Neuron (in vitro differentiated cells): ENCODE measurements around the gene IL11.
"Not testable (repeated sequence)": the region's sequence is repeated elsewhere in the genome, so short reads cannot be mapped to it uniquely, and the experiment has no call there.

Source experiments
- H2AFZ ChIP-seq: one replicate; pipeline ENCODE4 v1.6.1; 2013; ENCODE audit warnings: low read depth, mild to moderate bottlenecking, inconsistent platforms, low read length, moderate library complexity
- H3K27me3 ChIP-seq: one replicate; pipeline ENCODE4 v1.6.1; 2013; ENCODE audit warnings: low read length; ENCODE audit not compliant: insufficient read depth
- H3K36me3 ChIP-seq: one replicate; pipeline ENCODE4 v1.6.1; 2013; ENCODE audit warnings: low read length; ENCODE audit not compliant: insufficient read depth
- H3K4me1 ChIP-seq: one replicate; pipeline ENCODE4 v1.6.1; 2013; ENCODE audit warnings: low read length; ENCODE audit not compliant: insufficient read depth
- H3K4me3 ChIP-seq: 2 replicates; pipeline ENCODE4 v1.5.1; 2013; ENCODE audit warnings: mild to moderate bottlenecking, low read length, moderate library complexity
- H3K9me3 ChIP-seq: one replicate; pipeline ENCODE4 v1.6.1; 2013; ENCODE audit warnings: low read length

Gene IL11

GRCh38 chr19:55333870-55334269 lies 36.4 kb downstream of the IL11 start:
- no peaks in the 10 kb centered on the region for H3K9me3 ChIP-seq
- H3K27me3 ChIP-seq, result peaks cover 2% of the 10 kb centered on the region
- peaks cover 6% of the 10 kb centered on the region for H3K4me1 ChIP-seq
- no peak overlapping the region for H2AFZ ChIP-seq
- no peak overlapping the region for H3K4me3 ChIP-seq
- no peaks in the 10 kb centered on the region for H3K36me3 ChIP-seq

- not testable (repeated sequence) for H3K27me3 ChIP-seq, H2AFZ ChIP-seq, H3K4me1 ChIP-seq, H3K9me3 ChIP-seq, H3K36me3 ChIP-seq, H3K4me3 ChIP-seq
These were observed 40.5 kb downstream of the IL11 start for GRCh38 chr19:55329791-55330190.

DNA sequence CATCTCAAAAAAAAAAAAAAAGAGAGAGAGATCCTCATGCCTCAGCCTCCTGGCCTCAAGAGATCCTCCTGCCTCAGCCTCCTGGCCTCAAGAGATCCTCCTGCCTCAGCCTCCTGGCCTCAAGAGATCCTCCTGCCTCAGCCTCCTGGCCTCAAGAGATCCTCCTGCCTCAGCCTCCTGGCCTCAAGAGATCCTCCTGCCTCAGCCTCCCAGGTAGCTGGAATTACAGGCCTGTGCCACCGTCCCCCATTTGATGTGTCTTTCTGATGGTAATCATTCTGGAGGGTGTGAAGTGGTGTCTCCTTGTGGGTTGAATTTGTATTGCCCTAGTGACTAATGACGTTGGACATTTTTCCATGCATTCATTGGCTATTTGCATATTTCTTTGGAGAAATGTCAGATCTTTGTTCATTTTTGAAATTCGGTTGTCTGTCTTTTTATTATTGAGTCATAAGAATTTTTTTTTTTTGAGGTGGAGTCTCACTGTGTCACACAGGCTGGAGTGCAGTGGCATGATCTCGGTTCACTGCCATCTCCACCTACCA lies 41.4 kb downstream of the IL11 start:
- H2AFZ ChIP-seq, H3K4me3 ChIP-seq, H3K9me3 ChIP-seq, H3K4me1 ChIP-seq, H3K27me3 ChIP-seq, H3K36me3 ChIP-seq: not testable (repeated sequence)

DNA sequence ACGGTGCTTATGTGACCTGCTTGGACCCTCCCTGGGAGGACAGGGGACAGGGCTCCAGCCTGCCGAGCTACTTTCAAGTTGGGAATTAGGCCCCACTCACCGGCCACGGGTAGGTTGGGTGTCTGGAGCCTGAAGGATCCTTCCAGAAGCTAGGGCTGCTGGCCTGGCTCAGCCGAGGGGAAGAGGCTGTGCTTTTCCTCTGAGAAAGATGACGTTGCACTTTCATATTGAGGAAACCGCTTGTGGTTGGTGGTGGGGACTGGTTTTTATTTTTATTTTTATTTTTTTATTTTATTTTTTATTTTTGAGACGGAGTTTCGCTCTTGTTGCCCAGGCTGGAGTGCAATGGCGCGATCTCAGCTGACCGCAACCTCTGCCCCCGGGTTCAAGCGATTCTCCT lies 45.1 kb downstream of the IL11 start, which contains the start of gene TMEM150B:
Gene TMEM150B (minus strand): TSS at position 170 of the 400 bp plus-strand sequence. CDS start 4,305 bp downstream, outside the sequence.
- Histone ChIP-seq H3K9me3 (no peaks in the 10 kb centered on the region), H3K27me3 (peaks cover 15% of the 10 kb centered on the region), H2AFZ (no peak within 1 kb of the TSS), H3K36me3 (no peaks in the 10 kb centered on the region), H3K4me3 (no peak within 1 kb of the TSS), H3K4me1 (no peaks in the 10 kb centered on the region)

DNA sequence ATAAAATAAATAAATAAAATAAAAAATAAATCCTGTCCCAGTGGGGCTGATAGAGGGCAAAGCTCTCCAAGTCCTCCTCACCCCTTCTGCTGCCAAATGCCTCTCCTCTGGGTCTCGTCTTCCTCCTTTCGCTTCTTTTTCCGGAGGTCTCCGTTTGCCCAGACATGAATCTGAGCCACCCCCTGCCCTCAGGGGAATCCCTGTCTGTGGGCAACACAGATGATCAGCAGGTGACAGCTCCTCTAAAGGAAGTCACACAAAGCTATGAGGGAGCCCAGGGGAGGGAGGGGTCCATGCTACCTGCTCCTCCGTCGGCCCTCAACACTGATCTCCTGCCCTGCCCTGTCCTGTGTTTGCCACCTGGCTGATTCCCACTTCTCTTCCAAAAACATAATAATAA lies 45.6 kb downstream of the IL11 start:
- Histone ChIP-seq H3K9me3 (no peaks in the 10 kb centered on the region), H3K27me3 (peaks cover 15% of the 10 kb centered on the region), H2AFZ (no peak overlapping the region), H3K4me3 (no peak overlapping the region), H3K4me1 (no peaks in the 10 kb centered on the region), H3K36me3 (no peaks in the 10 kb centered on the region)

DNA sequence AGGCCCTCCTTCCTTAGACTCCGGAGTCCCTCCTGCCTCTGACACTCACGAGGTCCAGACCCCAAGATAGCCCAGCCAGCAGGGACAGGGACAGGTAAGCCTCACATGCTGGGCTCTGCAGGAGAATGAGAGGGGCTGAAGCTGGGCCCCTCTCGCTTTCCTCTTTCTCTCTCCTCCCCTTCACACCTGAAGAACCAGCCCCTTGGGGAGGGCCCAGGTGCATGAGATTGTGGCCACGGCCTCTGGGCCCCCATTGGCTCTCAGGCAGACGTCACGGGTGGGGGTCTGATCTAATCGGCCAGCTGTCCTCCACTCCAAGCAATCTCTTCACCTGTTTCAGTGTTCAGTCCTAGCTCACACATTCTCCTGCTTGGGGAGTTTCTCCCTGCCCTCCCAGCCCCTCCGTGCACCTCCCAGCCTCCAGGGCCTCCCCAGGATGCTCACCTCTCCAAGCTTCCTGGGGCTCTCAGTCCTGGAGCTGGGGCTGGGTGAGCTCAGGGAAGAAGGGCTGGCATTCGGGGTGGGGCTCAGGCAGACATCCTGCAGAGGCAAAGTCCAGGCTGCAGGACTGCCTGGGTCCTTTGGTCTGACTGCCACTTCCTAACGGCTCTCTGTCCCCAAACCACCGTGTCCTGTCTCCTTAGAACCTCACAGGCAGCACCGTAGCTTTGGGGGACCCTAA lies 47.9 kb downstream of the IL11 start:
- no peak overlapping the region for H2AFZ ChIP-seq
- H3K9me3 ChIP-seq, result no peaks in the 10 kb centered on the region
- peaks cover 15% of the 10 kb centered on the region for H3K27me3 ChIP-seq
- no peaks in the 10 kb centered on the region for H3K36me3 ChIP-seq
- no peaks in the 10 kb centered on the region for H3K4me1 ChIP-seq
- no peak overlapping the region for H3K4me3 ChIP-seq

DNA sequence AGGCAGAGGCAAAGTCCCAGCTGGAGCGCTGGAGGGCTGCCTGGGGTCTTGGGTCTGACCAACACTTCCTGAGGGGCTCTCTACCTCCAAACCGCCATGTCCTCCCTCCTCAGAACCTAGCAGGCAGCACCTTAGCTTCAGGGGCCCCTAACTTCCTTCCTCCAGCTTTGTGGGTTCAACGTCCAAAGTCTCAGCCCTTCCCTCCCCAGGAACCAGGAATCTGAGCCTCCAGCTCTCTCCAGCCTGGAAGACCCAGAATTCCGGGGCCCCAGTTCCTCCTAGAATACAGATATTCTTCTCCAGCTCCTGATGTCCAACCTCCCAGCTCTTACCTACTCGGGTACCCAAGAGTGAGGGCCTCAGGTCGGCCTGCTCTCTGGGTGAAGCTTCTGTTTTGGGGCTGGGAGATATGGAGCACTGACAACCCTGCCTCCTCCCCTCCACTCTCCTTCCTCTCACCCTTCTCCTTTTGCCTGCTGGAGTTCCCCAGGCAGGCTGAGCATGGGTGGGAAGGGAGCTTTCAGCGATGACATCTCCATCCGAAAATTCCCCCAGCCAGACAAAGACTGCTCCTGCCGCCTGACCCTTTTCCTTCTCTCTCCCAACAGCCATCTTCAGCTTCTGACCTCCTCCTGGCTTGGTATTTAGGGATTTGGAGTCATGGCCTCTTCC lies 48.7 kb downstream of the IL11 start:
- H3K4me3 ChIP-seq, result no peak overlapping the region
- no peaks in the 10 kb centered on the region for H3K36me3 ChIP-seq
- peaks cover 15% of the 10 kb centered on the region for H3K27me3 ChIP-seq
- H2AFZ ChIP-seq, result no peak overlapping the region
- H3K4me1 ChIP-seq, result no peaks in the 10 kb centered on the region
- no peaks in the 10 kb centered on the region for H3K9me3 ChIP-seq

- no peaks in the 10 kb centered on the region for H3K9me3 ChIP-seq
- no peak overlapping the region for H2AFZ ChIP-seq
- H3K4me1 ChIP-seq, result no peaks in the 10 kb centered on the region
- H3K4me3 ChIP-seq, result no peak overlapping the region
- H3K27me3 ChIP-seq, result peaks cover 15% of the 10 kb centered on the region
- no peaks in the 10 kb centered on the region for H3K36me3 ChIP-seq
These were observed 49.3 kb downstream of the IL11 start for GRCh38 chr19:55320844-55321419.

GRCh38 chr19:55319785-55320184 lies 50.5 kb downstream of the IL11 start:
- Histone ChIP-seq H3K4me1 (no peaks in the 10 kb centered on the region), H2AFZ (no peak overlapping the region), H3K9me3 (no peaks in the 10 kb centered on the region), H3K27me3 (peaks cover 15% of the 10 kb centered on the region), H3K4me3 (no peak overlapping the region), H3K36me3 (no peaks in the 10 kb centered on the region)

GRCh38 chr19:55316646-55317045 lies 53.6 kb downstream of the IL11 start:
- Histone ChIP-seq H3K4me3 (no peak overlapping the region), H3K36me3 (peaks cover 2% of the 10 kb centered on the region), H2AFZ (no peak overlapping the region), H3K27me3 (peaks cover 5% of the 10 kb centered on the region), H3K9me3 (no peaks in the 10 kb centered on the region), H3K4me1 (no peaks in the 10 kb centered on the region)

- Histone ChIP-seq H3K27me3 (no peaks in the 10 kb centered on the region), H2AFZ (no peak overlapping the region), H3K4me3 (no peak overlapping the region), H3K9me3 (no peaks in the 10 kb centered on the region), H3K4me1 (no peaks in the 10 kb centered on the region), H3K36me3 (peaks cover 2% of the 10 kb centered on the region)
These were observed 54.2 kb downstream of the IL11 start for GRCh38 chr19:55315956-55316525.

- no peaks in the 10 kb centered on the region for H3K27me3 ChIP-seq
- no peak overlapping the region for H3K4me3 ChIP-seq
- peaks cover 1% of the 10 kb centered on the region for H3K9me3 ChIP-seq
- peaks cover 3% of the 10 kb centered on the region for H3K36me3 ChIP-seq
- peaks cover 8% of the 10 kb centered on the region for H3K4me1 ChIP-seq
- no peak overlapping the region for H2AFZ ChIP-seq
These were observed 55.9 kb downstream of the IL11 start for GRCh38 chr19:55314396-55314795.
